Breast epithelium (tissue), 4 donors: ENCODE measurements around the gene DRD4. TPM values are rescaled to one million over a fixed set of nuclear protein-coding genes. Genes with fewer than 3 reads are reported as not detected.

ENCODE experiments used
- DNase-seq, 2 donors: peaks; one replicate each; pipeline ENCODE4 v3.0.0-alpha.2; 2019; ENCODE audit warnings: low spot score in 2 of 2
- H3K27ac ChIP-seq, 2 donors: fragments of 200-600 bp; sonication (generic) in 1 of 2; one replicate each; pipeline ENCODE4 v1.5.1; 2016 to 2019; ENCODE audit warnings: mild to moderate bottlenecking in 1 of 2
- H3K27me3 ChIP-seq, 2 donors: fragments of 200-600 bp; sonication (generic) in 1 of 2; one replicate each; pipeline versions ENCODE4 v1.5.1 to v1.6.0; 2017 to 2019; ENCODE audit warnings: control low read depth in 1 of 2, mild to moderate bottlenecking in 1 of 2
- H3K36me3 ChIP-seq: fragments of 200-600 bp; one replicate; pipeline ENCODE4 v1.5.1; 2019
- H3K4me1 ChIP-seq, 2 donors: fragments of 200-600 bp; sonication (generic); one replicate each; pipeline ENCODE4 v1.5.1; 2016 to 2019; ENCODE audit warnings: control low read depth in 1 of 2
- H3K4me3 ChIP-seq, 3 donors: fragments of 200-600 bp; sonication (generic); 1 replicate in 2 of 3; 2 replicates in 1 of 3; pipeline ENCODE4 v1.5.1; 2016 to 2019; ENCODE audit warnings: mild to moderate bottlenecking in 3 of 3, moderate library complexity in 2 of 3
- H3K9me3 ChIP-seq, 2 donors: fragments of 200-600 bp; sonication (generic) in 1 of 2; one replicate each; pipeline ENCODE4 v1.5.1; 2016 to 2019; ENCODE audit warnings: control low read depth in 1 of 2
- CTCF ChIP-seq, 3 donors: fragments of 450-650 bp; IDR thresholded peaks; one replicate each; pipeline ENCODE4 v1.5.1; 2016 to 2017; ENCODE audit warnings: antibody characterized with exemption in 3 of 3, mild to moderate bottlenecking in 3 of 3, moderate library complexity in 3 of 3
- POLR2A ChIP-seq: fragments of 450-650 bp; IDR thresholded peaks from one replicate; pipeline ENCODE4 v1.6.1; 2016; ENCODE audit warnings: antibody characterized with exemption, mild to moderate bottlenecking, moderate library complexity
- POLR2AphosphoS5 ChIP-seq, 3 donors: sonication (generic); formaldehyde crosslinking; IDR thresholded peaks; one replicate each; pipeline ENCODE4 v1.6.1; 2017; ENCODE audit warnings: antibody characterized with exemption in 3 of 3
- intact Hi-C: fragments of 100-400 bp; cut with DNase I; formaldehyde crosslinking; loops from one replicate; pipeline ENCODE4 v1.15.1; 2023; ENCODE audit warnings: low total_unique reads
- total RNA-seq, 3 donors: library from RNA; depleted of rRNA; stranded (reverse); fragments of >200 nt; gene quantifications; one replicate each; pipeline ENCODE4 v1.1.0, GENCODE V29; 2016

DRD4 gene
- total RNA-seq, 3 donors from 2014 or later: 0.29 TPM; not detected in 2

DNA sequence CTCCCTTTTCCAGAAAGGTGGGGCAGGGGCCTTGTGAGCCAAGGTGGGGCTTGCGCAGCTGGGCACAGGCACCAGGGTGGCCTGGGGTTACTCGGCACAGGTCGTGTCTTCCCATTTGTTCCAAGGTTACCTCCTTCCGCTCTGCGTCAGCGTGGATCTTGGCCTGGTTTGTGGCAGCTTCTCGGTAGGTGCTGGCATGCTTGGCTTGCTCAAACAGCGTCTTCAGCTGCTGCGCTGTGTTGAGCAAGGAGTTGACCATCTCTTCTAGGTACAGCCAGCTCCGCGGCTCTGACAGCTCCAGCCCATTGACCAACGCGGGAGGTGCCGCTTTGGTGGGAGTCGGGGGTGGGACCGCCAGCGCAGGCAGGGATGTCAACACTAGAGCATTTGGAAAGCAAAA lies 37.3 kb downstream of the DRD4 start:
- Histone ChIP-seq H3K9me3 (no peaks in the 10 kb centered on the region), H3K36me3 (no peaks in the 10 kb centered on the region), H3K27me3 (no peaks in the 10 kb centered on the region), H3K4me1 (no peaks in the 10 kb centered on the region), H3K27ac (no peak overlapping the region), H3K4me3 (no peak overlapping the region)
- no peak for TF ChIP-seq CTCF (IDR thresholded peaks at IDR 0.05)
- no peak for TF ChIP-seq POLR2A
- TF ChIP-seq POLR2AphosphoS5 (IDR thresholded peaks at IDR 0.05): no peak
- no peak for DNase-seq
- intact Hi-C loops: no loop called here

DNA sequence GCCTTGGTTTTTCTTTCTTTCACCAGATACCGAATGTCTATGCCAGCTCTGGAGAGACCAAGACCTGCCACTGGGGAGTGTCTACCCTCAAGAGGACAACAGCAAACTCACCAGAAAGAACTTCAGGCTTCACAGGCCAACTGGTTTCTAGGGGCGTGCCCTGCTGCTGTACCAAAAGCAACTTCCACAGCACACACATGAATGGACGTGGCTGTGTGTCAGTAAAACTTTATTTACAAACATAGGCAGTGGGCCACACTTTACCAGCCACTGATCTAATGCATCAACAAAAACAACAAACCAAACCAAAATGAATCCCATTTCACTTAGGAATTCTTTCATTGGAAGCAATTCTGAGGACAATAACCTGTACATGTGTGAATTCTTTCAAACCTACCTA lies 41.2 kb downstream of the DRD4 start:
- TF ChIP-seq CTCF (IDR thresholded peaks at IDR 0.05) (no peak), POLR2A (no peak), POLR2AphosphoS5 (IDR thresholded peaks at IDR 0.05) (no peak)
- Histone ChIP-seq H3K4me1 (no peaks in the 10 kb centered on the region), H3K4me3 (no peak overlapping the region), H3K27ac (no peak overlapping the region), H3K36me3 (no peaks in the 10 kb centered on the region), H3K27me3 (no peaks in the 10 kb centered on the region), H3K9me3 (no peaks in the 10 kb centered on the region)
- no peak for DNase-seq
- intact Hi-C loops: no loop called here

GRCh38 chr11:679271-680207 lies 42.5 kb downstream of the DRD4 start:
- H3K9me3 ChIP-seq: no peaks in the 10 kb centered on the region
- no peak overlapping the region for H3K27ac ChIP-seq
- intact Hi-C loops: no loop called here
- no peaks in the 10 kb centered on the region for H3K27me3 ChIP-seq
- H3K4me1 ChIP-seq: no peaks in the 10 kb centered on the region
- no peak overlapping the region for H3K4me3 ChIP-seq
- no peak for DNase-seq
- no peaks in the 10 kb centered on the region for H3K36me3 ChIP-seq
- TF ChIP-seq POLR2A (no peak), CTCF (IDR thresholded peaks at IDR 0.05) (no peak), POLR2AphosphoS5 (IDR thresholded peaks at IDR 0.05) (no peak)

- TF ChIP-seq POLR2A (no peak), CTCF (IDR thresholded peaks at IDR 0.05) (no peak), POLR2AphosphoS5 (IDR thresholded peaks at IDR 0.05) (no peak)
- H3K9me3 ChIP-seq: no peaks in the 10 kb centered on the region
- H3K4me3 ChIP-seq: no peak overlapping the region
- H3K27me3 ChIP-seq: no peaks in the 10 kb centered on the region
- DNase-seq: no peak
- H3K27ac ChIP-seq: no peak overlapping the region
- intact Hi-C loops: no loop called here
- no peaks in the 10 kb centered on the region for H3K4me1 ChIP-seq
- H3K36me3 ChIP-seq: no peaks in the 10 kb centered on the region
These were observed 43.4 kb downstream of the DRD4 start for GRCh38 chr11:680476-680875.

- Histone ChIP-seq H3K4me3 (no peak overlapping the region), H3K36me3 (no peaks in the 10 kb centered on the region), H3K27me3 (no peaks in the 10 kb centered on the region), H3K9me3 (no peaks in the 10 kb centered on the region), H3K27ac (no peak overlapping the region), H3K4me1 (no peaks in the 10 kb centered on the region)
- no peak for DNase-seq
- TF ChIP-seq CTCF (IDR thresholded peaks at IDR 0.05): no peak
- TF ChIP-seq POLR2A: no peak
- TF ChIP-seq POLR2AphosphoS5 (IDR thresholded peaks at IDR 0.05): no peak
- intact Hi-C loops: no loop called here
These were observed 43.9 kb downstream of the DRD4 start for GRCh38 chr11:680970-681369.
